B cell (primary cell): ENCODE data around the gene GNG7. TPM values are rescaled to one million over a fixed set of nuclear protein-coding genes. Genes with fewer than 3 reads are reported as not detected.

ENCODE experiments used
- ATAC-seq: fragments of 200-7000 bp; cut with Tn5 transposase; one replicate; pipeline ENCODE4 v1.10.0; 2021; ENCODE audit warnings: low read depth, mild to moderate bottlenecking, moderate number of reproducible peaks, moderate library complexity
- CTCF ChIA-PET: fragments of 350-600 bp; sonication (Branson Sonifier 250); formaldehyde crosslinking; loops from one replicate; lab custom pipeline; 2021; ENCODE audit warnings: antibody characterized with exemption, inconsistent platforms; lab: Charles Lee
- POLR2A ChIA-PET: fragments of 350-600 bp; sonication (Branson Sonifier 250); formaldehyde crosslinking; loops from one replicate; lab custom pipeline; 2021; ENCODE audit warnings: antibody characterized with exemption; lab: Charles Lee
- DNase-seq: peaks from one replicate; pipeline ENCODE4 v3.0.0; 2013
- H2AFZ ChIP-seq: 2 replicates; pipeline ENCODE4 v1.6.1; 2012; ENCODE audit warnings: mild to moderate bottlenecking, low read depth, low read length; ENCODE audit not compliant: insufficient read depth, poor library complexity, severe bottlenecking
- H3K27ac ChIP-seq, 2 donors: 1 replicate in 1 of 2; 2 replicates in 1 of 2; pipeline ENCODE4 v1.5.1; 2012 to 2013; ENCODE audit warnings: low read length in 2 of 2, mild to moderate bottlenecking in 2 of 2, moderate library complexity in 1 of 2
- H3K27me3 ChIP-seq, 4 experiments: fragments of 200-600 bp in 1 of 4; sonication (generic) in 1 of 4; replicated peaks in 1 of 4; 1 replicate in 2 of 4; 2 replicates in 2 of 4; pipeline versions ENCODE4 v1.6.1 to v1.7.0; 2013 to 2016; ENCODE audit warnings: low read length in 3 of 4, mild to moderate bottlenecking in 2 of 4, mixed read lengths in 1 of 4, moderate library complexity in 1 of 4; ENCODE audit not compliant: insufficient read depth in 4 of 4, control insufficient read depth in 3 of 4; ENCODE audit errors: control extremely low read depth in 1 of 4
- H3K36me3 ChIP-seq, 2 experiments: replicated peaks in 1 of 2; 1 replicate in 1 of 2; 2 replicates in 1 of 2; pipeline versions ENCODE4 v1.6.1 to v1.7.1; 2013; ENCODE audit warnings: low read length in 1 of 2; ENCODE audit not compliant: insufficient read depth in 2 of 2, control insufficient read depth in 1 of 2; ENCODE audit errors: control extremely low read depth in 1 of 2, extremely low read depth in 1 of 2
- H3K4me1 ChIP-seq, 2 donors: fragments of 200-600 bp in 1 of 2; sonication (generic) in 1 of 2; 1 replicate in 1 of 2; 2 replicates in 1 of 2; pipeline versions ENCODE4 v1.5.1 to v1.6.1; 2013 to 2017; ENCODE audit warnings: low read length in 2 of 2; ENCODE audit not compliant: control insufficient read depth in 2 of 2, insufficient read depth in 2 of 2
- H3K4me2 ChIP-seq: replicated peaks from 2 replicates; pipeline ENCODE3; 2012; ENCODE audit warnings: mild to moderate bottlenecking, low read depth, low read length; ENCODE audit not compliant: poor library complexity, severe bottlenecking
- H3K4me3 ChIP-seq, 5 experiments: fragments of 200-600 bp in 1 of 5; sonication (generic) in 1 of 5; 1 replicate in 3 of 5; 2 replicates in 2 of 5; pipeline versions ENCODE4 v1.5.1 to v1.7.0; 2011 to 2016; ENCODE audit warnings: low read length in 4 of 5, mild to moderate bottlenecking in 4 of 5, low read depth in 2 of 5, control low read depth in 1 of 5, moderate library complexity in 1 of 5; ENCODE audit not compliant: insufficient read depth in 1 of 5; ENCODE audit errors: control extremely low read depth in 1 of 5, extremely low read depth in 1 of 5
- H3K79me2 ChIP-seq: fragments of 200-600 bp; sonication (generic); one replicate; pipeline ENCODE4 v1.6.0; 2016; ENCODE audit warnings: low read length; ENCODE audit not compliant: control insufficient read depth, insufficient read depth
- H3K9ac ChIP-seq: fragments of 200-600 bp; sonication (generic); 2 replicates; pipeline ENCODE4 v1.6.1; 2017; ENCODE audit warnings: mild to moderate bottlenecking, low read length, moderate library complexity
- H3K9me3 ChIP-seq, 3 donors: one replicate each; pipeline versions ENCODE4 v1.6.1 to v1.7.1; 2013; ENCODE audit warnings: low read length in 2 of 3; ENCODE audit not compliant: control insufficient read depth in 2 of 3, insufficient read depth in 1 of 3; ENCODE audit errors: control extremely low read depth in 1 of 3
- H4K20me1 ChIP-seq: 2 replicates; pipeline ENCODE4 v1.6.0; 2012; ENCODE audit warnings: mild to moderate bottlenecking, low read length; ENCODE audit not compliant: insufficient read depth, control insufficient read depth, poor library complexity, severe bottlenecking
- H3K27ac Mint-ChIP-seq: one replicate; pipeline ENCODE4 v1.8.0; 2021; ENCODE audit warnings: mixed read lengths
- H3K27me3 Mint-ChIP-seq: one replicate; pipeline ENCODE4 v1.8.0; 2021; ENCODE audit warnings: mixed read lengths
- H3K4me1 Mint-ChIP-seq: one replicate; pipeline ENCODE4 v1.8.0; 2021; ENCODE audit warnings: mixed read lengths
- H3K4me3 Mint-ChIP-seq: one replicate; pipeline ENCODE4 v1.8.0; 2021; ENCODE audit warnings: mixed read lengths
- H3K9me3 Mint-ChIP-seq: one replicate; pipeline ENCODE4 v1.8.0; 2022; ENCODE audit warnings: mixed read lengths; ENCODE audit not compliant: insufficient read depth
- CTCF ChIP-seq: fragments of 200-600 bp; IDR thresholded peaks from one replicate; pipeline ENCODE4 v1.8.0; 2022; ENCODE audit warnings: antibody characterized with exemption, mild to moderate bottlenecking
- EZH2 ChIP-seq: IDR thresholded peaks from 2 replicates; pipeline ENCODE4 v1.6.1; 2012; ENCODE audit warnings: borderline replicate concordance, low read depth, mild to moderate bottlenecking, moderate library complexity, low read length; ENCODE audit not compliant: insufficient read depth, poor library complexity, severe bottlenecking
- WGBS: methylation state at CpG from one replicate; pipeline ENCODE4 v1.1.5; 2013; ENCODE audit warnings: missing lambda C conversion rate; ENCODE audit not compliant: insufficient coverage; 5-methylcytosine and 5-hydroxymethylcytosine counted together
- intact Hi-C: fragments of 100-400 bp; cut with micrococcal nuclease; formaldehyde crosslinking; loops from one replicate; pipeline ENCODE4 v1.10.0; 2022
- polyA plus RNA-seq: library from polyadenylated mRNA; depleted of rRNA; stranded (reverse); fragments of >200 nt; gene quantifications from 2 replicates; pipeline ENCODE4 v1.2.3, GENCODE V29; 2012
- total RNA-seq, 2 donors: library from RNA; stranded (reverse); fragments of 120-200 nt in 1 of 2; gene quantifications; 1 replicate in 1 of 2; 2 replicates in 1 of 2; pipeline versions ENCODE4 v1.2.3 to v1.2.4, GENCODE V29; 2013 to 2022

Gene GNG7
- total and polyA plus RNA-seq, 2 donors (not counting 1 experiment from before 2014, with no cell fraction given): 76.3 to 153 TPM

GRCh38 chr19:2577722-2578335 lies 124.7 kb downstream of the GNG7 start:
- Mint-ChIP-seq H3K27me3 (no peaks in the 10 kb centered on the region), H3K27ac (no peak overlapping the region), H3K4me1 (peaks cover 19% of the 10 kb centered on the region), H3K4me3 (no peak overlapping the region), H3K9me3 (no peaks in the 10 kb centered on the region)
- H3K27ac ChIP-seq: no peak overlapping the region
- H4K20me1 ChIP-seq: peaks cover 96% of the 10 kb centered on the region
- ChIA-PET POLR2A (interaction anchor here (0.6 to 0.7 kb wide), 2 partner anchors 25 to 185 kb away, joined by 4 to 7 read pairs; no protein-coding TSS in a partner anchor), CTCF (interaction anchor here (0.7 to 3.0 kb wide), 5 partner anchors 30 to 632 kb away, joined by 3 to 25 read pairs (median 4); partner anchors contain the start of gene GADD45B)
- ATAC-seq (no peak), DNase-seq (no peak)
- peaks cover 95% of the 10 kb centered on the region for H3K79me2 ChIP-seq
- H2AFZ ChIP-seq: no peak overlapping the region
- WGBS: over 99% methylated on average over 15 of the region's 18 CpGs
- TF ChIP-seq CTCF: no peak
- no peak for TF ChIP-seq EZH2
- no peaks in the 10 kb centered on the region for H3K27me3 ChIP-seq
- peaks cover 2 to 28% (median 6%) of the 10 kb centered on the region in 3 donors for H3K9me3 ChIP-seq
- intact Hi-C loops: no loop called here
- no peak overlapping the region for H3K4me2 ChIP-seq
- H3K9ac ChIP-seq: no peak overlapping the region
- no peak overlapping the region for H3K4me3 ChIP-seq
- H3K4me1 ChIP-seq: peaks cover 13 to 15% of the 10 kb centered on the region in 2 donors
- peaks cover 0 to 29% of the 10 kb centered on the region in 2 experiments for H3K36me3 ChIP-seq
